H1 (cell line): Measurements from ENCODE around the gene ANKFN1.

Source experiments
- CTCF ChIP-seq, 3 experiments: IDR thresholded peaks; 1 replicate in 2 of 3; 2 replicates in 1 of 3; pipeline versions ENCODE4 v1.5.1 to v1.6.1; 2011; ENCODE audit warnings: low read length in 3 of 3, mild to moderate bottlenecking in 3 of 3, inconsistent platforms in 2 of 3, low read depth in 1 of 3, moderate library complexity in 1 of 3; ENCODE audit not compliant: insufficient read depth in 1 of 3; ENCODE audit errors: control extremely low read depth in 1 of 3
- EZH2 ChIP-seq: fragments of 200-600 bp; sonication (generic); IDR thresholded peaks from 2 replicates; pipeline ENCODE4 v1.7.1; 2012; ENCODE audit warnings: low read depth, mild to moderate bottlenecking, moderate library complexity, low read length, inconsistent platforms; ENCODE audit not compliant: severe bottlenecking
- JUN ChIP-seq: IDR thresholded peaks from 2 replicates; pipeline ENCODE4 v1.6.1; 2011; ENCODE audit warnings: low read depth, mild to moderate bottlenecking, improper control_type of control experiment, low read length
- POLR2A ChIP-seq, 2 experiments: IDR thresholded peaks; 1 replicate in 1 of 2; 2 replicates in 1 of 2; pipeline ENCODE4 v1.6.1; 2011; ENCODE audit warnings: low read depth in 2 of 2, low read length in 2 of 2, mild to moderate bottlenecking in 2 of 2; ENCODE audit errors: control extremely low read depth in 1 of 2
- RFX5 ChIP-seq: IDR thresholded peaks from 2 replicates; pipeline ENCODE4 v1.6.1; 2011; ENCODE audit warnings: low read depth, low read length, improper control_type of control experiment, borderline replicate concordance
- SIN3A ChIP-seq, 2 experiments: IDR thresholded peaks in 1 of 2; conservative IDR thresholded peaks in 1 of 2; 2 replicates each; pipeline ENCODE4 v1.6.1; 2011 to 2012; ENCODE audit warnings: low read length in 2 of 2, improper control_type of control experiment in 1 of 2, low read depth in 1 of 2, mild to moderate bottlenecking in 1 of 2
- SIRT6 ChIP-seq: IDR thresholded peaks from one replicate; pipeline ENCODE4 v1.7.1; 2012; ENCODE audit warnings: low read length, inconsistent platforms
- SP1 ChIP-seq: IDR thresholded peaks from 2 replicates; pipeline ENCODE4 v1.6.1; 2011; ENCODE audit warnings: low read depth, low read length
- SP2 ChIP-seq: IDR thresholded peaks from 2 replicates; pipeline ENCODE4 v1.6.1; 2012; ENCODE audit warnings: mild to moderate bottlenecking, low read length, inconsistent platforms
- SP4 ChIP-seq: IDR thresholded peaks from 2 replicates; pipeline ENCODE4 v1.6.1; 2012; ENCODE audit warnings: low read length, inconsistent platforms
- USF2 ChIP-seq: IDR thresholded peaks from 2 replicates; pipeline ENCODE4 v1.6.1; 2011; ENCODE audit warnings: low read length, improper control_type of control experiment

- no peak for TF ChIP-seq SP1
- TF ChIP-seq SIRT6, result no peak
- TF ChIP-seq EZH2, result no peak
- no peak for TF ChIP-seq USF2
- TF ChIP-seq CTCF (IDR thresholded peaks at IDR 0.05; ENCODE audit: control extremely low read depth in 1 of 3, insufficient read depth in 1 of 3, low read depth in 1 of 3, low read length in 3 of 3), result no peak
- TF ChIP-seq POLR2A (IDR thresholded peaks at IDR 0.05; ENCODE audit: control extremely low read depth in 1 of 2, low read depth in 2 of 2, low read length in 2 of 2), result no peak
- no peak for TF ChIP-seq RFX5
- TF ChIP-seq SP2, result no peak
- TF ChIP-seq JUN, result no peak
- no peak for TF ChIP-seq SIN3A (conservative IDR thresholded peaks at IDR 0.05 in 1 of 2, IDR thresholded peaks at IDR 0.05 in 1 of 2; ENCODE audit: low read depth in 1 of 2, low read length in 2 of 2)
- no peak for TF ChIP-seq SP4
Observed at GRCh38 chr17:56480501-56480900, 327.2 kb downstream of the ANKFN1 start.
